CD1c-positive myeloid dendritic cell (primary cell): Measurements from ENCODE around the gene DYNC1LI1.
"Not testable (repeated sequence)": the region's sequence is repeated elsewhere in the genome, so short reads cannot be mapped to it uniquely, and the experiment has no call there.

ENCODE experiments used
- DNase-seq: peaks from one replicate; pipeline ENCODE4 v3.0.0-alpha.2; 2016; ENCODE audit errors: extremely low spot score

The DYNC1LI1 gene

GRCh38 chr3:32583708-32584107 is 13.1 kb upstream of the DYNC1LI1 start:
- DNase-seq: no peak

GRCh38 chr3:32578669-32579068 is 8.0 kb upstream of the DYNC1LI1 start:
- DNase-seq: not testable (repeated sequence)

GRCh38 chr3:32577581-32578556 is 7.2 kb upstream of the DYNC1LI1 start:
- peak; percentile 89 for DNase-seq

- peak; percentile 20 for DNase-seq
Observed at GRCh38 chr3:32577174-32577573, 6.5 kb upstream of the DYNC1LI1 start.

- peak; percentile 72 for DNase-seq
Observed at GRCh38 chr3:32575451-32576113, 4.9 kb upstream of the DYNC1LI1 start.

- DNase-seq: no peak
Observed at GRCh38 chr3:32571192-32571485, 481 bp upstream of the DYNC1LI1 start.

GRCh38 chr3:32569540-32570420 is 878 bp downstream of the DYNC1LI1 start:
- DNase-seq: peak; percentile 72

- DNase-seq: no peak
Observed at GRCh38 chr3:32568953-32569352, 1.7 kb downstream of the DYNC1LI1 start.

GRCh38 chr3:32564195-32564594 is 6.5 kb downstream of the DYNC1LI1 start:
- no peak for DNase-seq

- no peak for DNase-seq
Observed at GRCh38 chr3:32562640-32563039, 8.0 kb downstream of the DYNC1LI1 start.

GRCh38 chr3:32557640-32558352 is 12.9 kb downstream of the DYNC1LI1 start:
- DNase-seq: no peak

GRCh38 chr3:32556332-32556731 is 14.3 kb downstream of the DYNC1LI1 start:
- DNase-seq: no peak

- DNase-seq: no peak
Observed at GRCh38 chr3:32553973-32554372, 16.7 kb downstream of the DYNC1LI1 start.

- no peak for DNase-seq
Observed at GRCh38 chr3:32553459-32553858, 17.2 kb downstream of the DYNC1LI1 start.

GRCh38 chr3:32552013-32552412 is 18.6 kb downstream of the DYNC1LI1 start:
- DNase-seq: no peak

- DNase-seq: no peak
Observed at GRCh38 chr3:32551496-32551895, 19.2 kb downstream of the DYNC1LI1 start.

GRCh38 chr3:32551087-32551486 is 19.6 kb downstream of the DYNC1LI1 start:
- DNase-seq: peak; percentile 38

GRCh38 chr3:32545305-32545704 is 25.4 kb downstream of the DYNC1LI1 start:
- DNase-seq: no peak

- DNase-seq: no peak
Observed at GRCh38 chr3:32544894-32545293, 25.8 kb downstream of the DYNC1LI1 start.

GRCh38 chr3:32542807-32543206 is 27.9 kb downstream of the DYNC1LI1 start:
- DNase-seq: no peak

GRCh38 chr3:32540899-32541298 is 29.8 kb downstream of the DYNC1LI1 start:
- no peak for DNase-seq
